DOHH2 (cell line): ENCODE measurements around the gene NPAS3.

Source experiments
- EZH2phosphoT487 ChIP-seq: fragments of 200-600 bp; sonication (generic); IDR thresholded peaks from 2 replicates; pipeline ENCODE4 v1.6.1; 2017; ENCODE audit warnings: borderline replicate concordance, mild to moderate bottlenecking, antibody characterized with exemption, low read length, moderate library complexity, mixed read lengths
- TF ChIP-seq, protein P1 (sequence below): fragments of 200-600 bp; sonication (generic); IDR thresholded peaks from one replicate; pipeline ENCODE4 v1.5.1; 2014; ENCODE audit warnings: antibody characterized with exemption, mild to moderate bottlenecking, low read depth, low read length; ENCODE audit not compliant: poor library complexity, severe bottlenecking

DNA sequence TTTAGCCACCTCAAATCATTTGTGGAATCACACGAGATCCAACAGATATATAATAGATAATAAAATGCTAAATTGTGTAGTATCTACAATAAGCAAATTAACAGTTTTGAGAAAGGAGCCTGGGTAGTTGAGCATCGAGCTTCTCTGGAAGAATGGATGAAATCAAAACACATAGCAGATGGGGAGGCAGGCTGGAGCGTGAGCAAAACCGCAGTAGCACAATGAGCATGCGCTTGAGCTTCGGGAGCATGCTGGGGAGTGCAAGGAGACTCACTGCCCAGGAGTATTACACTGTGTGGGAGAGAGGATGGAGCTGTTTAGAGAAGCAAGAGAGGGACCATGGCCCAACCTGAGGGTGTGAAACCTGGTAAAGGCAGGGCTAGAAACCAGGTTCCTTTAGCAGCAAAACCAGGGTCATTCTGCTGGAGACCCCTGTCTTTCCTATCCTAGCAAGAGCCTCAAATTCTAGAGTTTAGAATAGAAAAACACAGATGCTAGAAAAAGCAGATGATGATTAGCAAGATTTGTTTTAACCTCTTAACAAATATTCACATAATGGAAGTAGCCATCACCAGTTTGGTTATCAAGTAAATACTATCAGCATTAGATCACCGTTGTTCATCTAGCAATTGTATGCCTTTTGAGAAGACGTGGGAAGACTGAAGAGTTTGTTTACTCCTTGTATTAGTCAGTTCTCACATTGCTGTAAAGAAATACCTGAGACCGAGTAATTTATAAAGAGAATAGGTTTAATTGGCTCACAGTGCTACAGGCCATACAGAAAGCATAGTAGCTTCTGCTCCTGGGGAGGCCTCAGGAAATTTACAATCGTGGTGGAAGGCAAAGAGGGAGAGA is 527.4 kb downstream of the NPAS3 start:
- TF ChIP-seq, protein P1, sequence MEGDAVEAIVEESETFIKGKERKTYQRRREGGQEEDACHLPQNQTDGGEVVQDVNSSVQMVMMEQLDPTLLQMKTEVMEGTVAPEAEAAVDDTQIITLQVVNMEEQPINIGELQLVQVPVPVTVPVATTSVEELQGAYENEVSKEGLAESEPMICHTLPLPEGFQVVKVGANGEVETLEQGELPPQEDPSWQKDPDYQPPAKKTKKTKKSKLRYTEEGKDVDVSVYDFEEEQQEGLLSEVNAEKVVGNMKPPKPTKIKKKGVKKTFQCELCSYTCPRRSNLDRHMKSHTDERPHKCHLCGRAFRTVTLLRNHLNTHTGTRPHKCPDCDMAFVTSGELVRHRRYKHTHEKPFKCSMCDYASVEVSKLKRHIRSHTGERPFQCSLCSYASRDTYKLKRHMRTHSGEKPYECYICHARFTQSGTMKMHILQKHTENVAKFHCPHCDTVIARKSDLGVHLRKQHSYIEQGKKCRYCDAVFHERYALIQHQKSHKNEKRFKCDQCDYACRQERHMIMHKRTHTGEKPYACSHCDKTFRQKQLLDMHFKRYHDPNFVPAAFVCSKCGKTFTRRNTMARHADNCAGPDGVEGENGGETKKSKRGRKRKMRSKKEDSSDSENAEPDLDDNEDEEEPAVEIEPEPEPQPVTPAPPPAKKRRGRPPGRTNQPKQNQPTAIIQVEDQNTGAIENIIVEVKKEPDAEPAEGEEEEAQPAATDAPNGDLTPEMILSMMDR, result no peak
- TF ChIP-seq EZH2phosphoT487, result no peak
